Ectodermal cell (in vitro differentiated cells): ENCODE results near the gene SH3BP2.

Source experiments
- H3K27ac ChIP-seq: 2 replicates; pipeline ENCODE4 v1.7.0; 2013; ENCODE audit warnings: mild to moderate bottlenecking, low read depth, low read length; ENCODE audit not compliant: insufficient read depth, poor library complexity, severe bottlenecking
- H3K27me3 ChIP-seq: 2 replicates; pipeline ENCODE4 v1.7.0; 2013; ENCODE audit warnings: mild to moderate bottlenecking, low read length; ENCODE audit not compliant: insufficient read depth, control insufficient read depth, poor library complexity, severe bottlenecking
- H3K36me3 ChIP-seq: one replicate; pipeline ENCODE4 v1.7.0; 2013; ENCODE audit warnings: low read length; ENCODE audit not compliant: control insufficient read depth, insufficient read depth
- H3K4me1 ChIP-seq: one replicate; pipeline ENCODE4 v1.7.0; 2013; ENCODE audit warnings: low read length; ENCODE audit not compliant: control insufficient read depth, insufficient read depth
- H3K4me3 ChIP-seq: 2 replicates; pipeline ENCODE4 v1.7.0; 2013; ENCODE audit warnings: low read depth, low read length, control low read depth; ENCODE audit not compliant: insufficient read depth
- H3K9me3 ChIP-seq: 2 replicates; pipeline ENCODE4 v1.7.0; 2013; ENCODE audit warnings: mild to moderate bottlenecking, low read length, moderate library complexity; ENCODE audit not compliant: control insufficient read depth
- WGBS, 2 experiments: methylation state at CpG; one replicate each; pipeline ENCODE4 v1.1.7; 2013; ENCODE audit warnings: missing lambda C conversion rate in 2 of 2; 5-methylcytosine and 5-hydroxymethylcytosine counted together

Gene SH3BP2

GRCh38 chr4:2869659-2870058 lies 76.8 kb downstream of the SH3BP2 start:
- Histone ChIP-seq H3K27me3 (no peaks in the 10 kb centered on the region), H3K27ac (no peak overlapping the region), H3K9me3 (no peaks in the 10 kb centered on the region), H3K4me3 (no peak overlapping the region), H3K4me1 (peaks cover 27% of the 10 kb centered on the region), H3K36me3 (no peaks in the 10 kb centered on the region)
- 90 to 91% methylated on average over 6 of the region's 6 CpGs for WGBS, 2 experiments

GRCh38 chr4:2870082-2870481 lies 77.2 kb downstream of the SH3BP2 start:
- Histone ChIP-seq H3K4me3 (no peak overlapping the region), H3K9me3 (no peaks in the 10 kb centered on the region), H3K27ac (no peak overlapping the region), H3K36me3 (no peaks in the 10 kb centered on the region), H3K27me3 (no peaks in the 10 kb centered on the region), H3K4me1 (peaks cover 27% of the 10 kb centered on the region)
- 91 to 95% methylated on average over 2 of the region's 2 CpGs for WGBS, 2 experiments

GRCh38 chr4:2871466-2871865 lies 78.6 kb downstream of the SH3BP2 start:
- WGBS, 2 experiments, result 93 to 96% methylated on average over 4 of the region's 4 CpGs
- Histone ChIP-seq H3K27me3 (no peaks in the 10 kb centered on the region), H3K9me3 (no peaks in the 10 kb centered on the region), H3K4me1 (peaks cover 27% of the 10 kb centered on the region), H3K4me3 (no peak overlapping the region), H3K36me3 (no peaks in the 10 kb centered on the region), H3K27ac (no peak overlapping the region)

GRCh38 chr4:2871911-2872310 lies 79.0 kb downstream of the SH3BP2 start:
- no peak overlapping the region for H3K4me3 ChIP-seq
- H3K4me1 ChIP-seq, result peaks cover 27% of the 10 kb centered on the region
- H3K27me3 ChIP-seq, result no peaks in the 10 kb centered on the region
- H3K9me3 ChIP-seq, result no peaks in the 10 kb centered on the region
- 81 to 94% methylated on average over 2 of the region's 2 CpGs for WGBS, 2 experiments
- H3K36me3 ChIP-seq, result no peaks in the 10 kb centered on the region
- no peak overlapping the region for H3K27ac ChIP-seq

- H3K4me3 ChIP-seq, result no peak overlapping the region
- no peaks in the 10 kb centered on the region for H3K36me3 ChIP-seq
- H3K4me1 ChIP-seq, result peaks cover 16% of the 10 kb centered on the region
- 100% methylated on average over 1 of the region's 1 CpG; no CpG with 5 or more reads in 1 of the 2 experiments for WGBS, 2 experiments
- H3K27me3 ChIP-seq, result no peaks in the 10 kb centered on the region
- no peaks in the 10 kb centered on the region for H3K9me3 ChIP-seq
- H3K27ac ChIP-seq, result no peak overlapping the region
These were observed 80.4 kb downstream of the SH3BP2 start for GRCh38 chr4:2873329-2873728.

- H3K9me3 ChIP-seq, result no peaks in the 10 kb centered on the region
- H3K27me3 ChIP-seq, result no peaks in the 10 kb centered on the region
- H3K4me1 ChIP-seq, result peaks cover under 1% of the 10 kb centered on the region
- 90 to 95% methylated on average over 7 of the region's 7 CpGs for WGBS, 2 experiments
- H3K4me3 ChIP-seq, result no peak overlapping the region
- peaks cover 4% of the 10 kb centered on the region for H3K36me3 ChIP-seq
- H3K27ac ChIP-seq, result no peak overlapping the region
These were observed 82.0 kb downstream of the SH3BP2 start for GRCh38 chr4:2874861-2875260.

- Histone ChIP-seq H3K9me3 (no peaks in the 10 kb centered on the region), H3K27ac (no peak overlapping the region), H3K4me3 (no peak overlapping the region), H3K27me3 (no peaks in the 10 kb centered on the region), H3K36me3 (peaks cover 9% of the 10 kb centered on the region), H3K4me1 (no peaks in the 10 kb centered on the region)
- 95 to 97% methylated on average over 3 of the region's 3 CpGs for WGBS, 2 experiments
These were observed 82.7 kb downstream of the SH3BP2 start for GRCh38 chr4:2875556-2875955.

GRCh38 chr4:2878346-2878745 lies 85.5 kb downstream of the SH3BP2 start:
- 96% methylated on average over 5 of the region's 5 CpGs for WGBS, 2 experiments
- Histone ChIP-seq H3K4me1 (no peaks in the 10 kb centered on the region), H3K36me3 (peaks cover 11% of the 10 kb centered on the region), H3K27ac (no peak overlapping the region), H3K4me3 (no peak overlapping the region), H3K9me3 (no peaks in the 10 kb centered on the region), H3K27me3 (no peaks in the 10 kb centered on the region)

GRCh38 chr4:2879026-2879425 lies 86.1 kb downstream of the SH3BP2 start:
- no peaks in the 10 kb centered on the region for H3K27me3 ChIP-seq
- no peak overlapping the region for H3K27ac ChIP-seq
- H3K36me3 ChIP-seq, result peaks cover 11% of the 10 kb centered on the region
- H3K9me3 ChIP-seq, result no peaks in the 10 kb centered on the region
- no peaks in the 10 kb centered on the region for H3K4me1 ChIP-seq
- H3K4me3 ChIP-seq, result no peak overlapping the region
- WGBS, 2 experiments, result 92 to 93% methylated on average over 5 of the region's 5 CpGs

- 96 to 100% methylated on average over 3 of the region's 3 CpGs for WGBS, 2 experiments
- Histone ChIP-seq H3K4me3 (no peak overlapping the region), H3K27me3 (no peaks in the 10 kb centered on the region), H3K9me3 (no peaks in the 10 kb centered on the region), H3K36me3 (peaks cover 32% of the 10 kb centered on the region), H3K4me1 (no peaks in the 10 kb centered on the region), H3K27ac (no peak overlapping the region)
These were observed 88.5 kb downstream of the SH3BP2 start for GRCh38 chr4:2881431-2881830.

GRCh38 chr4:2882341-2882740 lies 89.5 kb downstream of the SH3BP2 start:
- 95 to 100% methylated on average over 1 of the region's 1 CpG for WGBS, 2 experiments
- no peaks in the 10 kb centered on the region for H3K9me3 ChIP-seq
- no peaks in the 10 kb centered on the region for H3K4me1 ChIP-seq
- no peak overlapping the region for H3K4me3 ChIP-seq
- H3K27me3 ChIP-seq, result no peaks in the 10 kb centered on the region
- peaks cover 34% of the 10 kb centered on the region for H3K36me3 ChIP-seq
- H3K27ac ChIP-seq, result no peak overlapping the region
